IMR-90 (cell line): ENCODE data around the gene DMD. TPM values are rescaled to one million over a fixed set of nuclear protein-coding genes. Genes with fewer than 3 reads are reported as not detected.

ENCODE experiments used
- ATAC-seq: fragments of 200-7000 bp; cut with Tn5 transposase; 2 replicates; pipeline ENCODE4 v1.9.1; 2020; ENCODE audit warnings: low read depth, mild to moderate bottlenecking, moderate library complexity
- BruUV-seq: library from RNA; stranded (reverse); fragments of 400-500 nt; replicated peaks from 2 replicates; lab custom pipeline; 2021; lab: Mats Ljungman, UMichigan
- CTCF ChIA-PET: fragments of 300-600 bp; formaldehyde crosslinking; extraction: SDS; loops from one replicate; lab custom pipeline; 2021; ENCODE audit warnings: antibody characterized with exemption; lab: Yijun Ruan, JAX
- POLR2A ChIA-PET: fragments of 300-600 bp; sonication (Branson Sonifier 250); formaldehyde crosslinking; loops from one replicate; lab custom pipeline; 2022; ENCODE audit warnings: antibody characterized with exemption; ENCODE audit not compliant: unreplicated experiment; lab: Charles Lee
- DNase-seq: peaks from one replicate; pipeline ENCODE4 v3.0.0; 2013
- H2AFZ ChIP-seq: replicated peaks from 2 replicates; pipeline ENCODE3; 2013; ENCODE audit warnings: low read length, mild to moderate bottlenecking; ENCODE audit not compliant: poor library complexity
- H2AK5ac ChIP-seq: 2 replicates; pipeline ENCODE4 v1.6.1; 2013; ENCODE audit warnings: low read depth, low read length, inconsistent platforms
- H2AK9ac ChIP-seq: replicated peaks from 2 replicates; pipeline ENCODE3; 2013; ENCODE audit warnings: mild to moderate bottlenecking, low read depth, low read length, moderate library complexity; ENCODE audit not compliant: poor library complexity
- H2BK120ac ChIP-seq: 2 replicates; pipeline ENCODE4 v1.6.1; 2013; ENCODE audit warnings: low read depth, low read length, inconsistent platforms
- H2BK15ac ChIP-seq: 3 replicates; pipeline ENCODE4 v1.6.1; 2013; ENCODE audit warnings: low read depth, low read length, inconsistent platforms
- H2BK20ac ChIP-seq: 2 replicates; pipeline ENCODE4 v1.6.1; 2013; ENCODE audit warnings: low read depth, mild to moderate bottlenecking, inconsistent platforms, low read length, moderate library complexity
- H2BK5ac ChIP-seq: 2 replicates; pipeline ENCODE4 v1.6.1; 2013; ENCODE audit warnings: mild to moderate bottlenecking, low read depth, low read length, inconsistent platforms; ENCODE audit not compliant: poor library complexity, severe bottlenecking
- H3K14ac ChIP-seq: replicated peaks from 2 replicates; pipeline ENCODE4 v1.6.1; 2013; ENCODE audit warnings: low read depth, low read length, inconsistent platforms
- H3K18ac ChIP-seq: 2 replicates; pipeline ENCODE4 v1.6.1; 2013; ENCODE audit warnings: low read depth, low read length, control low read depth
- H3K23ac ChIP-seq: 2 replicates; pipeline ENCODE4 v1.6.1; 2013; ENCODE audit warnings: low read depth, low read length, inconsistent platforms
- H3K27ac ChIP-seq: 2 replicates; pipeline ENCODE4 v1.5.1; 2013; ENCODE audit warnings: mild to moderate bottlenecking, control low read depth, low read length; ENCODE audit not compliant: insufficient read depth
- H3K27me3 ChIP-seq: 2 replicates; pipeline ENCODE4 v1.6.1; 2013; ENCODE audit warnings: low read length; ENCODE audit not compliant: control insufficient read depth, insufficient read depth
- H3K36me3 ChIP-seq: 2 replicates; pipeline ENCODE4 v1.6.1; 2013; ENCODE audit warnings: low read length, mixed read lengths; ENCODE audit not compliant: control insufficient read depth, insufficient read depth
- H3K4ac ChIP-seq: 2 replicates; pipeline ENCODE4 v1.6.1; 2013; ENCODE audit warnings: low read depth, low read length, inconsistent platforms
- H3K4me1 ChIP-seq: 2 replicates; pipeline ENCODE4 v1.6.1; 2013; ENCODE audit warnings: low read length, mixed read lengths; ENCODE audit not compliant: control insufficient read depth, insufficient read depth
- H3K4me2 ChIP-seq: 2 replicates; pipeline ENCODE4 v1.6.1; 2013; ENCODE audit warnings: low read depth, mild to moderate bottlenecking, control low read depth, low read length, moderate library complexity
- H3K4me3 ChIP-seq: 2 replicates; pipeline ENCODE4 v1.5.1; 2013; ENCODE audit warnings: low read depth, mild to moderate bottlenecking, control low read depth, low read length, moderate library complexity; ENCODE audit not compliant: insufficient read depth
- H3K56ac ChIP-seq: 2 replicates; pipeline ENCODE4 v1.6.1; 2013; ENCODE audit warnings: low read length, inconsistent platforms; ENCODE audit not compliant: insufficient read depth; ENCODE audit errors: extremely low read depth
- H3K79me1 ChIP-seq, 2 experiments: 2 replicates each; pipeline ENCODE4 v1.6.1; 2013; ENCODE audit warnings: low read length in 2 of 2, inconsistent platforms in 1 of 2, low read depth in 1 of 2
- H3K9ac ChIP-seq: 2 replicates; pipeline ENCODE4 v1.6.1; 2013; ENCODE audit warnings: low read depth, low read length, control low read depth
- H3K9me1 ChIP-seq: 2 replicates; pipeline ENCODE4 v1.6.1; 2013; ENCODE audit warnings: low read length, inconsistent platforms; ENCODE audit not compliant: insufficient read depth
- H3K9me3 ChIP-seq: 2 replicates; pipeline ENCODE4 v1.6.1; 2013; ENCODE audit warnings: low read length; ENCODE audit not compliant: control insufficient read depth, insufficient read depth
- H4K20me1 ChIP-seq: 2 replicates; pipeline ENCODE4 v1.6.1; 2013; ENCODE audit warnings: low read length, inconsistent platforms; ENCODE audit not compliant: insufficient read depth
- H4K5ac ChIP-seq: 2 replicates; pipeline ENCODE4 v1.6.1; 2013; ENCODE audit warnings: mild to moderate bottlenecking, low read depth, low read length, control low read depth
- H4K8ac ChIP-seq, 2 experiments: 2 replicates each; pipeline ENCODE4 v1.6.1; 2013; ENCODE audit warnings: low read depth in 2 of 2, low read length in 2 of 2, control low read depth in 1 of 2, inconsistent platforms in 1 of 2
- H4K91ac ChIP-seq: 2 replicates; pipeline ENCODE4 v1.6.1; 2013; ENCODE audit warnings: low read depth, low read length, inconsistent platforms; ENCODE audit not compliant: insufficient read depth
- BHLHE40 ChIP-seq: fragments of 150-350 bp; IDR thresholded peaks from 2 replicates; pipeline ENCODE4 v1.6.1; 2016; ENCODE audit warnings: mild to moderate bottlenecking, low read depth, low read length
- CEBPB ChIP-seq: IDR thresholded peaks from 2 replicates; pipeline ENCODE4 v1.6.1; 2012; ENCODE audit warnings: low read depth, low read length, improper control_type of control experiment
- CHD1 ChIP-seq: IDR thresholded peaks from 2 replicates; pipeline ENCODE4 v1.6.1; 2012; ENCODE audit warnings: low read depth, low read length, improper control_type of control experiment
- MAZ ChIP-seq: IDR thresholded peaks from 2 replicates; pipeline ENCODE4 v1.6.1; 2012; ENCODE audit warnings: low read depth, mild to moderate bottlenecking, low read length, improper control_type of control experiment, moderate library complexity, borderline replicate concordance
- MXI1 ChIP-seq: IDR thresholded peaks from 2 replicates; pipeline ENCODE4 v1.6.1; 2012; ENCODE audit warnings: low read depth, mild to moderate bottlenecking, low read length, moderate library complexity, borderline replicate concordance
- RAD21 ChIP-seq: IDR thresholded peaks from 2 replicates; pipeline ENCODE4 v1.6.1; 2012; ENCODE audit warnings: low read length, improper control_type of control experiment
- RCOR1 ChIP-seq: IDR thresholded peaks from 2 replicates; pipeline ENCODE4 v1.6.1; 2012; ENCODE audit warnings: mild to moderate bottlenecking, low read length, improper control_type of control experiment; ENCODE audit not compliant: insufficient replicate concordance
- SMC3 ChIP-seq: fragments of 150-350 bp; IDR thresholded peaks from 2 replicates; pipeline ENCODE4 v1.6.1; 2016; ENCODE audit warnings: low read depth, mild to moderate bottlenecking, antibody characterized with exemption, low read length, moderate library complexity
- WGBS, 2 experiments: methylation state at CpG; one replicate each; pipeline versions ENCODE4 v1.1.5 to v1.1.7; 2013; ENCODE audit warnings: missing lambda C conversion rate in 2 of 2; ENCODE audit not compliant: insufficient read length in 1 of 2; ENCODE audit errors: extremely low coverage in 2 of 2; 5-methylcytosine and 5-hydroxymethylcytosine counted together
- dilution Hi-C: fragments of 300-500 bp; cut with HindIII; formaldehyde crosslinking; loops from one replicate; pipeline ENCODE4 v1.14.3; 2018; ENCODE audit warnings: low sequenced_read_pairs; ENCODE audit not compliant: unreplicated experiment
- in situ Hi-C: fragments of 300-500 bp; cut with MboI; formaldehyde crosslinking; loops from 3 replicates; pipeline ENCODE4 v1.14.3; 2019; ENCODE audit warnings: low sequenced_read_pairs, inconsistent platforms, mixed read lengths
- intact Hi-C: fragments of 100-400 bp; cut with micrococcal nuclease; formaldehyde crosslinking; loops from 2 replicates; pipeline ENCODE4 v1.10.0; 2022
- polyA plus RNA-seq, 3 experiments: library from polyadenylated mRNA; depleted of rRNA; stranded (reverse); fragments of >200 nt; gene quantifications; 2 replicates each; pipeline ENCODE4 v1.2.3, GENCODE V29; 2012; ENCODE audit warnings: low replicate concordance in 1 of 3
- total RNA-seq: library from RNA; depleted of rRNA; stranded (reverse); fragments of >200 nt; gene quantifications from 2 replicates; pipeline ENCODE4 v1.2.3, GENCODE V29; 2012
- TF ChIP-seq, protein P1 (sequence below): fragments of 150-350 bp; IDR thresholded peaks from 2 replicates; pipeline ENCODE4 v1.6.1; 2016; ENCODE audit warnings: low read depth, mild to moderate bottlenecking, low read length, moderate library complexity, borderline replicate concordance
- TF ChIP-seq, protein P2 (sequence below): fragments of 150-350 bp; IDR thresholded peaks from 2 replicates; pipeline ENCODE4 v1.6.1; 2017; ENCODE audit warnings: mild to moderate bottlenecking, antibody characterized with exemption, low read length, low read depth

The DMD gene
- total and polyA plus RNA-seq, 2 of the 4 experiments (the other 2 are of a cell fraction), result 6.6 to 11.8 TPM

DNA sequence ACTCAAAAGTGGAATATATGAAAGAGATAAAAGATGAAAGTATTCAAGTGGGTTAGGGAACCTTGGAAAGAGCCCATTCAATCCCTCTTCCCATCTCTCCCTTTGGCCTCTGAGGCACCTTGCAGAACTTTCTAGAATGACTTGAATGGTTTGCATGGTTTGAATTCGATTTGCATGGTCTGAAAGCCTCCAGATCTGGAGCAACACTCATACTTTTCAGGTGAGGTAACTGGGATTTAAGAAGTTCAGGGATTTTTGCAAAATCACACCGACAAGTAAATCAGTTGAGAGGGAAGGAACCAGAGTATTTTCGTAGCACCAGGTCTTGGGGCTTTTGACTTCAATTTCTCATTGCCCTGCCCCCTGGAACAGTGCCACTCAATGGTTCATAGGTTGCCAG is 1663.5 kb downstream of the DMD start:
- Histone ChIP-seq H2BK15ac (no peak overlapping the region), H4K91ac (no peak overlapping the region), H2BK120ac (no peak overlapping the region), H3K36me3 (no peaks in the 10 kb centered on the region), H3K4me2 (no peak overlapping the region), H3K27ac (no peak overlapping the region), H3K9me3 (no peaks in the 10 kb centered on the region), H3K9me1 (no peaks in the 10 kb centered on the region), H3K79me1 (no peaks in the 10 kb centered on the region), H2BK5ac (no peak overlapping the region), H3K18ac (no peak overlapping the region), H4K8ac (no peak overlapping the region), H3K27me3 (no peaks in the 10 kb centered on the region), H3K23ac (no peak overlapping the region), H3K9ac (no peak overlapping the region), H4K20me1 (no peaks in the 10 kb centered on the region), H3K56ac (no peak overlapping the region), H2AFZ (no peak overlapping the region), H2AK9ac (no peak overlapping the region), H3K4ac (no peak overlapping the region), H3K14ac (no peak overlapping the region), H3K4me1 (no peaks in the 10 kb centered on the region; the same call in 1 of the 2 replicates), H2AK5ac (no peak overlapping the region), H2BK20ac (no peak overlapping the region), H4K5ac (no peak overlapping the region), H3K4me3 (no peak overlapping the region)
- WGBS, 2 experiments, result no CpG with 5 or more reads among the region's 3 CpGs
- dilution Hi-C loops (no loop called here), intact Hi-C loops (no loop called here), in situ Hi-C loops (no loop called here)
- DNase-seq, result no peak
- BruUV-seq, result no TSS peak
- POLR2A ChIA-PET, result no interaction called here
- TF ChIP-seq, protein P1, sequence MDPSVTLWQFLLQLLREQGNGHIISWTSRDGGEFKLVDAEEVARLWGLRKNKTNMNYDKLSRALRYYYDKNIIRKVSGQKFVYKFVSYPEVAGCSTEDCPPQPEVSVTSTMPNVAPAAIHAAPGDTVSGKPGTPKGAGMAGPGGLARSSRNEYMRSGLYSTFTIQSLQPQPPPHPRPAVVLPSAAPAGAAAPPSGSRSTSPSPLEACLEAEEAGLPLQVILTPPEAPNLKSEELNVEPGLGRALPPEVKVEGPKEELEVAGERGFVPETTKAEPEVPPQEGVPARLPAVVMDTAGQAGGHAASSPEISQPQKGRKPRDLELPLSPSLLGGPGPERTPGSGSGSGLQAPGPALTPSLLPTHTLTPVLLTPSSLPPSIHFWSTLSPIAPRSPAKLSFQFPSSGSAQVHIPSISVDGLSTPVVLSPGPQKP, result no peak
- TF ChIP-seq MAZ (no peak), SMC3 (no peak), RAD21 (no peak), BHLHE40 (no peak), RCOR1 (no peak), CHD1 (no peak), CEBPB (no peak), MXI1 (no peak)
- TF ChIP-seq, protein P2, sequence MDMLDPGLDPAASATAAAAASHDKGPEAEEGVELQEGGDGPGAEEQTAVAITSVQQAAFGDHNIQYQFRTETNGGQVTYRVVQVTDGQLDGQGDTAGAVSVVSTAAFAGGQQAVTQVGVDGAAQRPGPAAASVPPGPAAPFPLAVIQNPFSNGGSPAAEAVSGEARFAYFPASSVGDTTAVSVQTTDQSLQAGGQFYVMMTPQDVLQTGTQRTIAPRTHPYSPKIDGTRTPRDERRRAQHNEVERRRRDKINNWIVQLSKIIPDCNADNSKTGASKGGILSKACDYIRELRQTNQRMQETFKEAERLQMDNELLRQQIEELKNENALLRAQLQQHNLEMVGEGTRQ, result no peak
- CTCF ChIA-PET, result interaction anchor here (0.6 to 0.7 kb wide), 3 partner anchors 10 to 30 kb away, joined by 3 to 4 read pairs (median 3); no protein-coding TSS in a partner anchor
- no peak for ATAC-seq
